GM18517 (cell line): ENCODE results near the gene TTC9.

Experiments used
- ATAC-seq: cut with Tn5 transposase; IDR thresholded peaks from one replicate; pipeline ENCODE4 v1.9.1; 2021; ENCODE audit warnings: mild to moderate bottlenecking, moderate library complexity; ENCODE audit not compliant: unreplicated experiment

Gene TTC9

GRCh38 chr14:70641548-70642302 lies at the start of gene TTC9:
Gene TTC9, plus strand, starts transcription at chr14:70641916. Its CDS starts 214 bp downstream, at chr14:70642130.
- no peak for ATAC-seq

DNA sequence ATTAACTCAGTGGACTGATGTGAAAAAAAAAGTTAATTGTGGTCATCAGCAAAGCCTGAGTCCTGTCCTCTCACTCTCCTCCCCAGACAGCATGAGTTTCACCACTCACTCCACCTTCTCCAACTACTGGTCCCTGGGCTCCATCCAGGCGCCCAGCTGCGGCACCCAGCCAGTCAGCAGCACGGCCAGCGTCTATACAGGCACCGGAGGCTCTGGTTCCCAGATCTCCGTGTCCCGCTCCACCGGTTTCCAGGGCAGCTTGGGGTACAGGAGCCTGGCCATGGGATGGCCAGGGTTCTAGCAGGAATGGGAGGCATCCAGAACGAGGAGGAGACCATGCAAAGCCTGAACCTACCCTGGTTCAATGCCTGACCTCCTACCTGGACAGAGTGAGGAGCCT lies 47.3 kb upstream of the TTC9 start:
- no peak for ATAC-seq

DNA sequence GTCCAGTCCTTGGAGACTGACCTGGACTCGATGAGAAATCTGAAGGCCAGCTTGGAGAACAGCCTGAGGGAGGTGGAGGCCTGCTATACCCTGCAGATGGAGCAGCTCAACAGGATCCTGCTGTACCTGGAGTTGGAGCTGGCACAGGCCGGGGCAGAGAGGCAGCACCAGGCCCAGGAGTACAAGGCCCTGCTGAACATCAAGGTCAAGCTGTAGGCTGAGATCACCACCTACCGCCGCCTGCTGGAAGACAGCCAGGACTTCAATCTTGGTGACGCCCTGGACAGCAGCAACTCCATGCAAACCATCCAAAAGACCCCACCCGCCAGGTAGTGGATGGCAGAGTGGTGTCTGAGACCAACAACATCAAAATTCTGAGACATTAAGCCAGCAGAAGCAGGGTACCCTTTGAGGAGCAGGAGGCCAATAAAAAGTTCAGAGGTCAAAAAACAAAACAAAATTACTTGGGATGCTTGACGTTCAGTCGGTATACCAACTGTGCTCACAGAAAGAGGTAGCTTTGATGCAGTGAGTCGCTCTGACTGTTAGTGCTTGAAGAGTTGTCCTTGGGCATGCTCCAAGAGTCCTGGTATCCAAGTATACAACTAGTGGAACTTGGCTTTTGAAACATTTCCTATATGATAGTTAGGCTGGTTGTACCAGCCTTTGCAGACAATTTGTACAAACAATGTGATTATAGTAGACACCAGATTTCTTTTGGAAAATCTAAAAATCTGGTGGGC lies 46.1 kb upstream of the TTC9 start:
- no peak for ATAC-seq

DNA sequence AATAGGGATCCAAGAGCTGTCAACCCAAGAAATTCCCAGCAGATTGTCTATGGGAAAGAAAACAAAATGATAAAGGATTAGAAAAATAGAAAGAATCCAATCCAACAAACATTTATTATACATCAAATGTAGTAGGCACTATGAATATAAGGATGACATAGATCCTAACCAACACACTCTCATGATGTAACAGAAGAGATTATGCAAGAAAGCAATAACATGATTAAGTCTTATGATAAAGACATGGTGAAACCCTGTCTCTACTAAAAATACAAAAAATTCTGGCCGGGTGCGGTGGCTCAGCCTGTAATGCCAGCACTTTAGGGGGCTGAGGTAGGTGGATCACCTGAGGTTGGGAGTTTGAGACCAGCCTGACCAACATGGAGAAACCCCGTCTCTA lies 44.0 kb upstream of the TTC9 start:
- no peak for ATAC-seq

DNA sequence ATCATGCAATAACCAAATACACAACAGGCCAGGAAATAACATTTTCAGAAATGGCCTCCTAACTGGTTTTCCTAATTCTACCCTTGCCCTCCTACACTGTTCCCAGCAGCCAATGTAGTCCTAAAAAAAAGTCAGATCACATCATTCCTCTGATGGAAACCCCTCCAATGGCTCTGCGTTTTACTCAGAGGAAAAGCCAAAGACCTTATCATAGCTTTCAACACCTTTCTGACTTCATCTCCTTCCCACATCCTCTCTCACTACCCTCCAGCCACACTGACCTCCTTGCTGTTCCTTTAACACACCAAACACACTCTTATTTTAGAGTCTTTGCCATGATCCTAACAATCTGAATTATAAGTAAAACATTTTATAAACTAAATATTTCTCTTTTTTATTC lies 42.4 kb upstream of the TTC9 start:
- ATAC-seq = no peak

DNA sequence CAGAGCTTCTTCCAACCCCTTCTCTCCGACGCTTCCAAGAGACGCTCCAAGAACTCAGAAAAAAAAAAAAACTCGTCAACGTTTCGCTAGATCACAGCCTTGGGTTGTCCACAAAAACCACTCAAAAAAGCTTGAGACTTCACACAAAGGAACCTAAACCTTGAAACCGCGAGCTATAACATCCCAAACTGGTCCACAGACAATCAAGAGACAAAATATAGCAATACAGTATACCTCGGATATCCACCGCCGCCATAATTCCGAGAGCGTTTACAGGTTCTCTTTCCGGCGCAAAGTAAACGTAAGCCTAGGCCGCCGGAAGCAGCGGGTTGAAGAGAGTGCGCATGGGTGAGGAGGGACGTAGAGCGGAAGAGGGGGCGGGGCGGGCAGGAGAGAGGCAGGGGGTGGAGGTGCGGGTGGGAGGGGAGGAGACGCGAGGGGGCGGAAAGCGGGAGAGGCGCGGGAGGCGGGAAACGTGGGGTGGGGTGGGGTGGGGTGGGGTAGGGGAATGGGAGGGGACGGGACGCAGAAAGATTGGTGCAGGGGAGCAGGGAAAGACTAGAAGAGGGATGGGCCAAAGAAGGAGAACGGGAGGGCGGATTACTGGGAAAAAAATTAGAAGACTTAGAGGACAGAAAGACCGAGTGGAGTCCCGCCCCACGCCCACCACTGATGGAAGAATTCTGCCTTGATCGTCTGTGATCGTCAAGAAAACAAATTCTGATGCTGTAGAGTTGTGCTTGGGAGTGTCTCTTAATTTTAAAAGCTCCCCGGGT lies 41.1 kb upstream of the TTC9 start, which contains the start of gene MED6:
MED6 (minus strand) TSS at position 274 of the 776 bp plus-strand sequence; CDS start at position 256, 18 bp downstream.
- ATAC-seq = peak; percentile 75

GRCh38 chr14:70601162-70601561 lies 40.6 kb upstream of the TTC9 start:
- no peak for ATAC-seq

GRCh38 chr14:70602254-70602653 lies 39.5 kb upstream of the TTC9 start:
- ATAC-seq = no peak

- no peak for ATAC-seq
Measured at GRCh38 chr14:70611216-70611615, 30.5 kb upstream of the TTC9 start.

GRCh38 chr14:70616646-70617045 lies 25.1 kb upstream of the TTC9 start:
- no peak for ATAC-seq

- no peak for ATAC-seq
Measured at GRCh38 chr14:70618314-70618713, 23.4 kb upstream of the TTC9 start.

GRCh38 chr14:70619708-70620107 lies 22.0 kb upstream of the TTC9 start:
- ATAC-seq = no peak

- ATAC-seq = no peak
Measured at GRCh38 chr14:70622111-70622712, 19.5 kb upstream of the TTC9 start.

DNA sequence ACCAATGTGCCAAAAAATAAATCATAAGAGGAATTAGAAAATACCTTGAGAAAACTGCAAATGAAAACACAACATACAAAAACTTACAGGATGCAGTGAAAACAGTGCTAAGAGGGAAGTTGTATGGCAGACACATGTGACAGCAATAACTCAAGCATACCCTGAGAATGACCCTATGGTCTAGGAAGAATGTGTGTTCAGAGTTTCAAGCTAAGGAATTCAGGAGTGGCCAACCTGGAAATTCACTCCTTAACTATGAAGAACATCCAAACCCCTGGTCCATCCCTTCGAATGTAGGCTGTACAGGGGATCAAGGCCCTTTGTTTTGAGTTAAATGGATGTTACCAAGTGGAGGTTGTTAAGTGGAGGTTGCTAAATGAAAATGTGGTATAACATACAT lies 16.7 kb upstream of the TTC9 start:
- ATAC-seq = no peak

DNA sequence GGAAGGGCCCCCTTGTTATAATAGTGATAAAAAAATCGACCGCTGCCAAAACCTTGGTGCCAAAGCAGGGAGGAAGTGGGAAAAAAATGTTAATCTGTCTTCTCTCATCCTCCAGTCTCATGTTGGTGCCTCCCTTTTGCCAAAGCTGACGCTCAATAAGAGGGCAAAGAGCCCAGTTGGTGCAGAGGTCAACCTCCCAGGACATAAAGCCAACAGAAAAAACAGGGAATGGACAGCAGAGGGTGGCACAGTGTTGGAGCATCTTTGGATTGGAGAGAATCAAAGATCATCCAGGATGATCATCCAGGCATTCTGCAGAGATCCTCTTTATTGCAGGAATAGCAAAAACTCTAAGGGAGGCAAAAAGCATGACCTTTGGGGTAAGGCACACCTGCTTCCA lies 9.8 kb upstream of the TTC9 start:
- no peak for ATAC-seq

GRCh38 chr14:70635971-70636595 lies 5.6 kb upstream of the TTC9 start:
- ATAC-seq = no peak

- no peak for ATAC-seq
Measured at GRCh38 chr14:70638416-70638815, 3.3 kb upstream of the TTC9 start.

GRCh38 chr14:70640938-70641547 lies 673 bp upstream of the TTC9 start:
- ATAC-seq = peak; percentile 58

DNA sequence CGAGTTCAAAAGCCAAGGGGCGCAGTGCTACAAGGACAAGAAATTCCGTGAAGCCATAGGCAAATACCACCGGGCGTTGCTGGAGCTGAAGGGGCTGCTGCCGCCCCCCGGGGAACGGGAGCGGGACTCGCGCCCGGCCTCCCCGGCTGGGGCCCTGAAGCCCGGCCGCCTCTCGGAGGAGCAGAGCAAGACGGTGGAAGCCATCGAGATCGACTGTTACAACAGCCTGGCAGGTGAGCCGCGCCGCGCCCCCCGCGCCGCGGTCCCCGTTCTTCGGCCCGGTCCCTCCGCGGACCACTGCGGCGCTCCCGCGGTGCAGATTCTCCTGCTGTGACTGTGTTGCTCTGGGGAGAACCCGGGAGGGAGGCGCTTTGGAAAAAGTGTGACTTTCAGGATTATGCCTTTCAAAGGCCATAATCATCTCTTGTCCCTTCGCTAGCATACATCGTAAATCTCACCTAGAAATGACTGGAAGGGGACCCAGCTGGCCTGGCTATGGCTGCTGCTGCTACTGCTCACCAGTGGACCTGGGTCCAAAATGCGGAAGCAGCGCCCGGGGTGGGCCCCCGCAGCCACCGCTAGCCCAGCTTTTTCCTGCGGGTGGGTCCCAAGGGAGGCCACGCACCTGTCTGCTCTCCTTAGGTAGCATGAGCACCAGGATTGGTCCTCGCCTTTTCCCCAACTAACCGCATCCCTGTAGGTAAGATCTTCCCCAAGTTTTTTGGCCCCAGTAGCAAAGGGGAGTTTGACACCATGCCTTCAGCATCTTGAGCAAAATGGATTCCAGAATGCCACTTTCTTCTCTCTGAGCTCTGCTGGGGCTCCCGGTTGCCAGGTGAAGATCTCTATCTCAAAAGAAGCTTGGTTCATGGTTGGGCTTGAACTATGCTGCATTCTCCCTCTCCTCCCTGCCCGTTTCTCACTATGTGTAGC lies 853 bp downstream of the TTC9 start:
- ATAC-seq = no peak
